Uterus (tissue), 4 donors: ENCODE data around the gene CEMIP. TPM values are rescaled to one million over a fixed set of nuclear protein-coding genes. Genes with fewer than 3 reads are reported as not detected.

ENCODE experiments used
- DNase-seq, 2 donors: peaks; one replicate each; pipeline ENCODE4 v3.0.0-alpha.2; 2019 to 2020
- H3K27ac ChIP-seq, 2 donors: fragments of 200-600 bp; sonication (generic); 1 replicate in 1 of 2; 2 replicates in 1 of 2; pipeline ENCODE4 v1.5.1; 2016 to 2018
- H3K27me3 ChIP-seq, 2 donors: fragments of 200-600 bp; sonication (generic); one replicate each; pipeline ENCODE4 v1.5.1; 2018 to 2019; ENCODE audit warnings: control low read depth in 1 of 2
- H3K36me3 ChIP-seq, 2 donors: fragments of 200-600 bp; sonication (generic); one replicate each; pipeline ENCODE4 v1.5.1; 2019; ENCODE audit warnings: control low read depth in 1 of 2
- H3K4me1 ChIP-seq, 2 donors: fragments of 200-600 bp; sonication (generic); one replicate each; pipeline ENCODE4 v1.5.1; 2018 to 2019; ENCODE audit warnings: control low read depth in 1 of 2
- H3K4me3 ChIP-seq, 2 donors: fragments of 200-600 bp; sonication (generic); 1 replicate in 1 of 2; 2 replicates in 1 of 2; pipeline ENCODE4 v1.5.1; 2018 to 2019; ENCODE audit warnings: mild to moderate bottlenecking in 1 of 2
- H3K9me3 ChIP-seq, 2 donors: fragments of 200-600 bp; sonication (generic); one replicate each; pipeline ENCODE4 v1.5.1; 2019; ENCODE audit warnings: control low read depth in 1 of 2
- POLR2A ChIP-seq, 2 donors: fragments of 450-650 bp; IDR thresholded peaks; one replicate each; pipeline ENCODE4 v1.6.1; 2016; ENCODE audit warnings: antibody characterized with exemption in 2 of 2, mild to moderate bottlenecking in 1 of 2, moderate library complexity in 1 of 2
- intact Hi-C: fragments of 100-400 bp; cut with DNase I; formaldehyde crosslinking; loops from one replicate; pipeline ENCODE4 v1.15.1; 2023; ENCODE audit warnings: low total_unique reads
- total RNA-seq, 4 donors: library from RNA; depleted of rRNA in 3 of 4; stranded (reverse); fragments of >200 nt in 3 of 4; gene quantifications; one replicate each; pipeline versions ENCODE4 v1.1.0 to v1.2.4, GENCODE V29; 2014 to 2023
- TF ChIP-seq, protein P1 (sequence below), 4 experiments: fragments of 200-600 bp in 2 of 4; fragments of 450-650 bp in 2 of 4; sonication (generic) in 2 of 4; IDR thresholded peaks; one replicate each; pipeline ENCODE4 v1.5.1; 2016 to 2019; ENCODE audit warnings: antibody characterized with exemption in 4 of 4, mild to moderate bottlenecking in 2 of 4, moderate library complexity in 1 of 4
- donor health status: DM: yes; HTN: yes; CAD: no.

Gene CEMIP
- total RNA-seq, 4 donors from 2014 or later: under 0.01 to 1.9 (median 1.1) TPM

DNA sequence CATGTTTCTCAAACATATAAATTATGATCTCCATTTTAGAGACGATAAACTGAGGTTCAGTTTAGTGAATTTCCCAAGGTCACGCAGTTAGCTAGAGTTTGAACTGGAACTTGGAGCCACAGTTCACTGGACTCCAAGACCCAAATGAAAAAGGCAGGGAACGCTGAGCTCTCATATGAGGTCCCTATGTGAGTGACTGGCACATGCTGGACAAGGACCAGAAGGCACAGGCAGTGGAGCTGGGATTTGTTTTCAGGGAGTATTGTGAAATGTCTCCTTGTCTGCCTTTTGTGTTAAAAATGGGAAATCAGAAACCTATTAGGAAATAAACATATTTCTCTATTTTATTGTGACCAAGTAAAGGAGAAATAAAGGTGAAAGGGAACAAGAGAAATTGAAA, 147.0 kb downstream of the CEMIP start:
- TF ChIP-seq POLR2A (IDR thresholded peaks at IDR 0.05): no peak
- TF ChIP-seq, protein P1, sequence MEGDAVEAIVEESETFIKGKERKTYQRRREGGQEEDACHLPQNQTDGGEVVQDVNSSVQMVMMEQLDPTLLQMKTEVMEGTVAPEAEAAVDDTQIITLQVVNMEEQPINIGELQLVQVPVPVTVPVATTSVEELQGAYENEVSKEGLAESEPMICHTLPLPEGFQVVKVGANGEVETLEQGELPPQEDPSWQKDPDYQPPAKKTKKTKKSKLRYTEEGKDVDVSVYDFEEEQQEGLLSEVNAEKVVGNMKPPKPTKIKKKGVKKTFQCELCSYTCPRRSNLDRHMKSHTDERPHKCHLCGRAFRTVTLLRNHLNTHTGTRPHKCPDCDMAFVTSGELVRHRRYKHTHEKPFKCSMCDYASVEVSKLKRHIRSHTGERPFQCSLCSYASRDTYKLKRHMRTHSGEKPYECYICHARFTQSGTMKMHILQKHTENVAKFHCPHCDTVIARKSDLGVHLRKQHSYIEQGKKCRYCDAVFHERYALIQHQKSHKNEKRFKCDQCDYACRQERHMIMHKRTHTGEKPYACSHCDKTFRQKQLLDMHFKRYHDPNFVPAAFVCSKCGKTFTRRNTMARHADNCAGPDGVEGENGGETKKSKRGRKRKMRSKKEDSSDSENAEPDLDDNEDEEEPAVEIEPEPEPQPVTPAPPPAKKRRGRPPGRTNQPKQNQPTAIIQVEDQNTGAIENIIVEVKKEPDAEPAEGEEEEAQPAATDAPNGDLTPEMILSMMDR (IDR thresholded peaks at IDR 0.05): no peak
- Histone ChIP-seq H3K27ac (no peak overlapping the region), H3K4me1 (no peaks in the 10 kb centered on the region)

DNA sequence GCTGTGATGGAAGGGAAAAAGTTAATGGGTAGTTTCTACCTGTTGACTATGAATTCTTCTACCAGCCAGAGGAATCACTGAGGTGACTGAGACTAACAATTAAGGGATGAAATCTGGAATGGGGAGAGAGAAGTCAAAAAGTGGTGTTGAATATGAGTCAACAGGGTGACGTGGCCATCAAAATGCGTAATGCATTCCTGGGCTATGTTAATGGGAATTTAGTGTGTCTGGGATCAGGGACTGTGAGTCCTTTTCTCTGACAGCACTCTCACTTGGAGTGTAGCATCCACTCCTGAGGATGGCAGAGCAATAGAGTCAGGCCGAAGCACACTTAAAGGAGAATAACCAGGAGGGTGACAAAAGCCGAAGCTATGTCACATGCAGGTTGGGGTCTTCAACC, 150.1 kb downstream of the CEMIP start:
- no peak for TF ChIP-seq POLR2A (IDR thresholded peaks at IDR 0.05)
- TF ChIP-seq, protein P1 (IDR thresholded peaks at IDR 0.05): no peak
- H3K4me1 ChIP-seq: no peaks in the 10 kb centered on the region
- H3K4me3 ChIP-seq: no peak overlapping the region
- H3K27ac ChIP-seq: no peak overlapping the region
- no peaks in the 10 kb centered on the region for H3K36me3 ChIP-seq
- H3K27me3 ChIP-seq: no peaks in the 10 kb centered on the region
- intact Hi-C loops: no loop called here
- no peak for DNase-seq
- H3K9me3 ChIP-seq: no peaks in the 10 kb centered on the region

More for the DNA sequence above, 147.0 kb downstream of the CEMIP start:
- no peak for DNase-seq
- Histone ChIP-seq H3K4me3 (no peak overlapping the region), H3K36me3 (no peaks in the 10 kb centered on the region), H3K9me3 (no peaks in the 10 kb centered on the region), H3K27me3 (no peaks in the 10 kb centered on the region)
- intact Hi-C loops: no loop called here

DNA sequence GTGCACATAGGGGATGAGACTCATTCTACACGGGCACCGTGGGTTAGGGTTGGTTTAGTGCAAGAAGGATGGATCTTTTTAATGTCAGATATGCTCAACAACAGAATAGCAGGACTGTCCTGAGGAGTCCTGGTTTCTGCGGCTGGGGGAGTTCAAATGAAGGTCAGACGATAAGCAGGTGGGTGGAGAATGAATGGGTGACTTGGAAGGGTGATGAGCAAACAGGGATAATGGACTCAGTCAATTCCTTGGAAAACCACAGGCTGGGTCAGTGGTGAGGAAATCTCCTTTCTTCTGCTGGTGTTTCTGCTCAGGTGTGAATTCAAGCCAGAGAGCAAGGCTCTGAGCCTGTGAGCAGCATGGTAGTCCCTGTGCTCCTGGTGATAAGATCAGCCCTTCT, 150.5 kb downstream of the CEMIP start:
- DNase-seq: no peak
- Histone ChIP-seq H3K27ac (no peak overlapping the region), H3K9me3 (no peaks in the 10 kb centered on the region), H3K27me3 (no peaks in the 10 kb centered on the region), H3K4me3 (no peak overlapping the region), H3K36me3 (no peaks in the 10 kb centered on the region), H3K4me1 (no peaks in the 10 kb centered on the region)
- TF ChIP-seq, protein P1 (IDR thresholded peaks at IDR 0.05): no peak
- TF ChIP-seq POLR2A (IDR thresholded peaks at IDR 0.05): no peak
- intact Hi-C loops: no loop called here

DNA sequence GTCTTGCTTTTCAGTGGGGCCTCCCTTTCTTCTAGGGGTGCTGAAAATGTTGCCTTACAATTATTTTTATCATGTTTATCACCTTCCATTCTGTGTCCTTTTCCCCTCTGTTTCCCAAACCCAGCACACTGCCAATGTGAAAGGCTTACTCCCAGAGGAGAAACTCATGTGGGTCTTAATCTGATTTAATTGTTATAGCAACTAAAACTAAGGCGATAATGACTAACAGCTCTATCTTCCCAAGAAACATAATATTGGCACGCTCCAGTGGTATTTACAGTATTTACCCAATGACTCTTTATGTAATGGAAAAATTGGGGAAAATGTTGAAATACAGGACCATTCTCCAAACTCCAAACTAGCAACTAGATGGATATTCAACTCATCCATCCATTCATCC, 152.0 kb downstream of the CEMIP start:
- Histone ChIP-seq H3K4me3 (no peak overlapping the region), H3K27me3 (no peaks in the 10 kb centered on the region), H3K4me1 (no peaks in the 10 kb centered on the region), H3K36me3 (no peaks in the 10 kb centered on the region), H3K27ac (no peak overlapping the region), H3K9me3 (no peaks in the 10 kb centered on the region)
- TF ChIP-seq, protein P1 (IDR thresholded peaks at IDR 0.05): no peak
- TF ChIP-seq POLR2A (IDR thresholded peaks at IDR 0.05): no peak
- intact Hi-C loops: no loop called here
- no peak for DNase-seq

DNA sequence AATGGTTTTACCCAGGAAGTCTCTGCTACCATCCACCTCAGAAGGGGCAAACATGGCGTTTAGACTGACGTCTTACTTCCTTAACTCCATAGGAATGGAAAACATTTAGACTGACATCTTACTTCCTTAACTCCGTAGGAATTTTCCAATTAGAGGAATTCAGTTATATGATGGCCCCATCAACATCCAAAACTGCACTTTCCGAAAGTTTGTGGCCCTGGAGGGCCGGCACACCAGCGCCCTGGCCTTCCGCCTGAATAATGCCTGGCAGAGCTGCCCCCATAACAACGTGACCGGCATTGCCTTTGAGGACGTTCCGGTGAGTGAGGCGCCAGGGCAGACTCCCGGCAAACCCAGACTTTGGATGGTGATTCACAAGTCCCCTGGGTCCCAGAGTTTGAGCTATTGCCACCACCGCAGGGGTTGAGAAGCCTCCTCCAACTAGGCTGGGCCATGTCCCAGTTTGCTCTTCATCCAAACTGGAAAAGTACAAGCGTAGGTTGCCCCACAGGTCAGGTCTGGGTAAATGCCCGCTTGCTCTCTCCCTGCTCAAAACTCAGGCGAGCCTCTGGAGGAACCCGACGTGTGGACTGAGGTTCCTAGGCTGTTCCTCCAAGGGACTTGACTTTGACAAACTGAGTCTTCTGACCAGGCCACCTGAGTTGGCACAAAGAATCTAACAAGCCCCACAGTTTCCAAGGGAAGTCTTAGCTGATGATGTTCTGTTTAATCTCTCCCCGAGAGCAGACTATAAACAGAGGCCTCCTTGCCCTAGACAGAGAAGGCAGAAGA, 152.7 kb downstream of the CEMIP start:
- H3K4me1 ChIP-seq: no peaks in the 10 kb centered on the region
- intact Hi-C loops: no loop called here
- H3K9me3 ChIP-seq: no peaks in the 10 kb centered on the region
- no peak overlapping the region for H3K4me3 ChIP-seq
- no peaks in the 10 kb centered on the region for H3K36me3 ChIP-seq
- H3K27me3 ChIP-seq: no peaks in the 10 kb centered on the region
- DNase-seq: no peak
- TF ChIP-seq, protein P1 (IDR thresholded peaks at IDR 0.05): no peak
- no peak for TF ChIP-seq POLR2A (IDR thresholded peaks at IDR 0.05)
- no peak overlapping the region for H3K27ac ChIP-seq
